SJSA1 (cell line): Measurements from ENCODE around the gene RAMP3. TPM values are rescaled to one million over a fixed set of nuclear protein-coding genes. Genes with fewer than 3 reads are reported as not detected.
A peak's percentile ranks its signal among the peaks of the same experiment; 100 is the strongest.

Experiments used
- DNase-seq, 2 experiments: peaks; one replicate each; pipeline ENCODE4 v3.0.0-alpha.2; 2015 to 2020; ENCODE audit warnings: low spot score in 2 of 2, low read depth in 1 of 2
- H3K27ac ChIP-seq: fragments of 250-450 bp; sonication (Bioruptor Pico); 2 replicates; pipeline ENCODE4 v1.5.1; 2020; ENCODE audit warnings: mild to moderate bottlenecking, moderate library complexity
- H3K27me3 ChIP-seq: fragments of 250-450 bp; sonication (Bioruptor Pico); replicated peaks from 2 replicates; pipeline ENCODE4 v1.5.1; 2020; ENCODE audit warnings: mild to moderate bottlenecking, moderate library complexity
- H3K36me3 ChIP-seq: fragments of 250-450 bp; sonication (Bioruptor Pico); 2 replicates; pipeline ENCODE4 v1.5.1; 2020; ENCODE audit warnings: mild to moderate bottlenecking
- H3K4me1 ChIP-seq: fragments of 250-450 bp; sonication (Bioruptor Pico); replicated peaks from 2 replicates; pipeline ENCODE4 v1.6.1; 2021; ENCODE audit warnings: mild to moderate bottlenecking
- H3K4me3 ChIP-seq: fragments of 250-450 bp; sonication (Bioruptor Pico); 2 replicates; pipeline ENCODE4 v1.5.1; 2020; ENCODE audit warnings: mild to moderate bottlenecking
- H3K9me3 ChIP-seq: fragments of 250-450 bp; sonication (Bioruptor Pico); replicated peaks from 2 replicates; pipeline ENCODE4 v1.5.1; 2020; ENCODE audit warnings: mild to moderate bottlenecking
- total RNA-seq: library from RNA; depleted of rRNA; stranded (reverse); fragments of >200 nt; shearing (Covaris generic); gene quantifications from 2 replicates; pipeline ENCODE4 v1.2.3, GENCODE V29; 2014

RAMP3 gene
- total RNA-seq, 1 experiment from 2014 or later, result not detected

DNA sequence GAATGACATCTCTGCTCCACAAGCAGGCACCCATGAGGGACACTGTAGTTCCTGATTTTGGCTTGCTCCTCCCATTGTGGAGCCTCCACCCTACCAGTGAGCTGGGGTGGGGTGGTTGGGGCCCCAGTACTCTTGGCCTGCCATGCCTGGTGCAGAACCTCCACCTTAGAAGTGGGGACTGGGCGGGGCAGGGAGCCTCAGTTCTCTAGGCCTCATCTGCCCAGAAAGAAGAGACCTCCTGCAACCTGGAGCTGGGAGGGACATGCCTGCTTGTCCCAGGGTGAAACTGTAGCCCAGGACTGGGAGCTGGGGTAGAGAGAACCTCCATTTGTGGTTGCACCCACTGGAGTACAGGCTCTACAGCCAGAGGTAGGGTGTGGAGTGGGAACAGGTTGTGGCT lies 14.4 kb downstream of the RAMP3 start:
- no peak overlapping the region for H3K4me3 ChIP-seq
- H3K9me3 ChIP-seq, result no peaks in the 10 kb centered on the region
- H3K36me3 ChIP-seq, result no peaks in the 10 kb centered on the region
- H3K4me1 ChIP-seq, result no peaks in the 10 kb centered on the region
- H3K27me3 ChIP-seq, result no peaks in the 10 kb centered on the region
- H3K27ac ChIP-seq, result no peak overlapping the region
- no peak for DNase-seq

GRCh38 chr7:45173596-45174327 lies 16.2 kb downstream of the RAMP3 start:
- Histone ChIP-seq H3K36me3 (no peaks in the 10 kb centered on the region), H3K9me3 (no peaks in the 10 kb centered on the region), H3K4me1 (no peaks in the 10 kb centered on the region), H3K27ac (no peak overlapping the region), H3K27me3 (peaks cover 3% of the 10 kb centered on the region; the same call in 1 of the 2 replicates), H3K4me3 (no peak overlapping the region)
- no peak for DNase-seq

- no peaks in the 10 kb centered on the region for H3K36me3 ChIP-seq
- H3K27me3 ChIP-seq, result peaks cover 3% of the 10 kb centered on the region
- H3K4me3 ChIP-seq, result no peak overlapping the region
- no peak overlapping the region for H3K27ac ChIP-seq
- no peak for DNase-seq
- H3K4me1 ChIP-seq, result no peaks in the 10 kb centered on the region
- no peaks in the 10 kb centered on the region for H3K9me3 ChIP-seq
Measured at GRCh38 chr7:45174328-45174610, 16.7 kb downstream of the RAMP3 start.

GRCh38 chr7:45174966-45175765 lies 17.6 kb downstream of the RAMP3 start:
- H3K27me3 ChIP-seq, result peaks cover 7% of the 10 kb centered on the region
- H3K36me3 ChIP-seq, result no peaks in the 10 kb centered on the region
- no peaks in the 10 kb centered on the region for H3K9me3 ChIP-seq
- no peak overlapping the region for H3K4me3 ChIP-seq
- no peaks in the 10 kb centered on the region for H3K4me1 ChIP-seq
- no peak overlapping the region for H3K27ac ChIP-seq
- DNase-seq, result no peak

- Histone ChIP-seq H3K4me3 (no peak overlapping the region), H3K27me3 (peaks cover 7% of the 10 kb centered on the region), H3K27ac (no peak overlapping the region), H3K9me3 (no peaks in the 10 kb centered on the region), H3K36me3 (no peaks in the 10 kb centered on the region), H3K4me1 (no peaks in the 10 kb centered on the region)
- peak in 1 of 2 experiments; percentile 13 for DNase-seq
Measured at GRCh38 chr7:45176091-45176490, 18.5 kb downstream of the RAMP3 start.

DNA sequence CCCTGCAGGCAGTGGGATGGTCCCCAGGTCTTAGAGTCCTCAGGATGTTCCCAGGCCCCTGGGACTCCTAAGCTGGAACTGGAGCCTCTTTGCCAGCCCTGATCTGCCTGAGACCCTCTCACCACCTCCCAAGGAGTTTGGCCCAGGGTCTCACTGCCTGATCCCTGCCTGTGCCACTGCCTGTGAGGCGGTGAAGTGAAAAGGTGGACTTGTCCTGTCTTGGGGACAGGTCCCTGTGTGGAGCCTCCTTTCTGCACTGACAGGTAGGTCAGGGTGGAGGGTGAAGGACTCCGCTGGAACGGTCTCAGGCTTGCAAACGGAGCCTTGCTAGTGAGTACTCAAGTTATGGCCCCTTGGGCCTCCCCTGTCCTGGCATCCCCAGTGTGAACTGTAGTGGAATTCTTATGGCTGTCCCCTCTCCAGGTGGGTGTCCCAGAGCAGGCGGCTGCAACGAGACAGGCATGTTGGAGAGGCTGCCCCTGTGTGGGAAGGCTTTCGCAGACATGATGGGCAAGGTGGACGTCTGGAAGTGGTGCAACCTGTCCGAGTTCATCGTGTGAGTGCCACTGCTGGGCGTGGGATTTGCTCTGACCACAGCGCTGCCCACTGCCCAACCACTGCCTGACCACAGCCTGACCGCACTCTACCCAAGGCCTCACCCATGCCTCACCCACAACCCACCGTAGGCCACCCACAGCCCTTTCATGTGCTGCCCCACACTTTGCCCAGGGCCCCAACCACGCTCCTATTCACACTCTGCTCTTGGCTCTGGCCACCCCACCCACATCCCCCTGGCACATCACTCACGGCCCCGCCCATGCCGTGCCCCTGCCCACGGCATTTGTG lies 19.5 kb downstream of the RAMP3 start:
- Histone ChIP-seq H3K27me3 (peaks cover 7% of the 10 kb centered on the region), H3K36me3 (no peaks in the 10 kb centered on the region), H3K9me3 (no peaks in the 10 kb centered on the region), H3K4me3 (no peak overlapping the region), H3K4me1 (no peaks in the 10 kb centered on the region), H3K27ac (no peak overlapping the region)
- peak in 1 of 2 experiments; percentile 36 for DNase-seq

- Histone ChIP-seq H3K36me3 (no peaks in the 10 kb centered on the region), H3K4me3 (no peak overlapping the region), H3K27ac (no peak overlapping the region), H3K4me1 (no peaks in the 10 kb centered on the region), H3K9me3 (no peaks in the 10 kb centered on the region), H3K27me3 (peaks cover 7% of the 10 kb centered on the region)
- peak in 1 of 2 experiments; percentile 37 for DNase-seq
Measured at GRCh38 chr7:45177801-45178200, 20.2 kb downstream of the RAMP3 start.

GRCh38 chr7:45178241-45179225 lies 20.9 kb downstream of the RAMP3 start:
- Histone ChIP-seq H3K9me3 (no peaks in the 10 kb centered on the region), H3K27ac (no peak overlapping the region), H3K27me3 (peaks cover 7% of the 10 kb centered on the region), H3K4me1 (no peaks in the 10 kb centered on the region), H3K4me3 (no peak overlapping the region), H3K36me3 (no peaks in the 10 kb centered on the region)
- peak in 1 of 2 experiments; percentile 35 for DNase-seq

DNA sequence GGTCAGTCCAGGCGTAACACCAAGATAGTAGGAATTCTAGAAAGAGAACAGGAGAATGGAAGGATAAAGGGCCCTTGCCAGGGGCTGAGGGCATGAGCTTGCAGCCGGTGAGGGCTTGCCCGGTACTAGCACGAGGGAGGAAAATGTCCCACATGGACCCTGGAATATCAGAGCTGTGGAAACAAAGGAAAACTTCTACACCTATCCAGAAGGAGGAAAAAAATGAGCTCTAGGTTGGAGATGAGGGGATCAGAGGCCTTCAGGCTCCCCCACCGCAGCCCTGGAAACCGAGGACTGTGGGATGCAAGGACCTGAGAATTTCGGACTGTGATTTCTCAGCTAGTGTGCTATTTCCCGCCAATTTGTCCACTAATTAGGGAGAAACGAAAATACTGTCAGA lies 22.1 kb downstream of the RAMP3 start:
- Histone ChIP-seq H3K4me1 (no peaks in the 10 kb centered on the region), H3K27me3 (peaks cover 7% of the 10 kb centered on the region), H3K36me3 (no peaks in the 10 kb centered on the region), H3K27ac (no peak overlapping the region), H3K9me3 (no peaks in the 10 kb centered on the region), H3K4me3 (no peak overlapping the region)
- DNase-seq, result peak in 1 of 2 experiments; percentile 23

GRCh38 chr7:45180084-45180986 lies 22.7 kb downstream of the RAMP3 start:
- no peak overlapping the region for H3K4me3 ChIP-seq
- peak in 1 of 2 experiments; percentile 26 for DNase-seq
- no peaks in the 10 kb centered on the region for H3K9me3 ChIP-seq
- H3K27ac ChIP-seq, result no peak overlapping the region
- H3K27me3 ChIP-seq, result peaks cover 7% of the 10 kb centered on the region
- no peaks in the 10 kb centered on the region for H3K4me1 ChIP-seq
- no peaks in the 10 kb centered on the region for H3K36me3 ChIP-seq

DNA sequence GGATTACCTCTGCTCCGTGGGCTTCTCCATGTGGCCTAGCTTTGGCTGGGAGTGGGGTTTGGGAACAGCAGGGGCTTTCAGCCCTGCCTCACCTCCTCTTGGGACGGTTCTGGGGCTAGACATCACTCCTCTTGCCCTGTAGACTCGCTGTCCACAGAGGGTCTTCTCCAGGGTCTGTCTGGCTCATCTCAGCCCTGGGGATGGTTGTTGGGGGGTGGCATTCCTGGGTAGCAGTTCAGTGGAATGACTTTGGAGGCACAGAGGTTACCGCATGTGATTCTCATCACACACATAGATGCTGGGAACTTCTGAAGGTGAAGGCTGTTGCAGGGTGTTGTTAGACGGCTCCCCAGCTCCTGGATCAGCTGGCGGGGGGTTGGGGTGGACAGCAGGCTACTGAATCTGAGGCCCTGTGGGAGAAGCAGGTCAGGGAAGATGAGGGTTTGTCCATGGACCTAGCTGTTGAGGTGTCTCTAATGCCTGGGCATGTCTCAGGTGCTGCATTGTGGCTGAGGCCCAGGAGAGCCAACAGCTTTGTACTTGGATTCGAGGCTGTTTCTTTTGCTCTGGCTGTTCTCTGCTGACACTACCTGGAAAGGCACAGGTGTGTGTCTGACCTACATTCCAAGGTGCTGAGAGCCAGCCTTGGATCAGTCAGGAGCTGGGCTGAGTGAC lies 23.8 kb downstream of the RAMP3 start:
- Histone ChIP-seq H3K9me3 (no peaks in the 10 kb centered on the region), H3K27ac (no peak overlapping the region), H3K27me3 (peaks cover 7% of the 10 kb centered on the region), H3K36me3 (no peaks in the 10 kb centered on the region), H3K4me1 (no peaks in the 10 kb centered on the region), H3K4me3 (no peak overlapping the region)
- peak in 1 of 2 experiments; percentile 23 for DNase-seq
